CD4-positive, alpha-beta T cell treated with Interferon alpha-2 for 1 hour (primary cell): ENCODE results near the gene PSMD3.
"Not testable (repeated sequence)": the region's sequence is repeated elsewhere in the genome, so short reads cannot be mapped to it uniquely, and the experiment has no call there.

ENCODE experiments used
- DNase-seq, 2 donors: peaks; one replicate each; pipeline ENCODE4 v3.0.0-alpha.2; 2020 to 2022

PSMD3 gene

GRCh38 chr17:39999067-39999466, 18.5 kb downstream of the PSMD3 start:
- DNase-seq = no peak

- DNase-seq = no peak
Observed at GRCh38 chr17:40000161-40000560, 19.6 kb downstream of the PSMD3 start.

- DNase-seq = not testable (repeated sequence)
Observed at GRCh38 chr17:40001335-40001734, 20.7 kb downstream of the PSMD3 start.

- no peak for DNase-seq
Observed at GRCh38 chr17:40004072-40004471, 23.5 kb downstream of the PSMD3 start.

- DNase-seq = no peak
Observed at GRCh38 chr17:40004712-40005111, 24.1 kb downstream of the PSMD3 start.

- DNase-seq = no peak
Observed at GRCh38 chr17:40005520-40005919, 24.9 kb downstream of the PSMD3 start.

- not testable (repeated sequence) for DNase-seq
Observed at GRCh38 chr17:40010946-40011500, 30.4 kb downstream of the PSMD3 start.

- DNase-seq = not testable (repeated sequence)
Observed at GRCh38 chr17:40012017-40012647, 31.5 kb downstream of the PSMD3 start.

- no peak for DNase-seq
Observed at GRCh38 chr17:40014375-40014980, 33.9 kb downstream of the PSMD3 start.

GRCh38 chr17:40015005-40015997, 34.7 kb downstream of the PSMD3 start, which contains the start of gene CSF3:
Gene CSF3 (plus strand): TSS chr17:40015440. CDS start chr17:40015475, 35 bp downstream.
- DNase-seq = no peak

GRCh38 chr17:40015998-40016985, 35.7 kb downstream of the PSMD3 start:
- no peak for DNase-seq

- no peak for DNase-seq
Observed at GRCh38 chr17:40017422-40018080, 36.9 kb downstream of the PSMD3 start.

GRCh38 chr17:40018211-40019121, 37.9 kb downstream of the PSMD3 start:
- no peak for DNase-seq

- no peak for DNase-seq
Observed at GRCh38 chr17:40019140-40019991, 38.8 kb downstream of the PSMD3 start.

- no peak for DNase-seq
Observed at GRCh38 chr17:40020146-40020545, 39.5 kb downstream of the PSMD3 start.

GRCh38 chr17:40021451-40021971, 40.9 kb downstream of the PSMD3 start:
- no peak for DNase-seq

GRCh38 chr17:40022497-40022896, 41.9 kb downstream of the PSMD3 start:
- no peak for DNase-seq

GRCh38 chr17:40022961-40023541, 42.4 kb downstream of the PSMD3 start:
- no peak for DNase-seq
